Activated CD4-positive, alpha-beta T cell treated with anti-CD3 and anti-CD28 coated beads, Interleukin-2, amount 50 U/mL, for 16 hours (primary cell): ENCODE results near the gene MDFIC2.
"Not testable (repeated sequence)": the region's sequence is repeated elsewhere in the genome, so short reads cannot be mapped to it uniquely, and the experiment has no call there.

Experiments
- DNase-seq: peaks from one replicate; pipeline ENCODE4 v3.0.0-alpha.2; 2020

The MDFIC2 gene

DNA sequence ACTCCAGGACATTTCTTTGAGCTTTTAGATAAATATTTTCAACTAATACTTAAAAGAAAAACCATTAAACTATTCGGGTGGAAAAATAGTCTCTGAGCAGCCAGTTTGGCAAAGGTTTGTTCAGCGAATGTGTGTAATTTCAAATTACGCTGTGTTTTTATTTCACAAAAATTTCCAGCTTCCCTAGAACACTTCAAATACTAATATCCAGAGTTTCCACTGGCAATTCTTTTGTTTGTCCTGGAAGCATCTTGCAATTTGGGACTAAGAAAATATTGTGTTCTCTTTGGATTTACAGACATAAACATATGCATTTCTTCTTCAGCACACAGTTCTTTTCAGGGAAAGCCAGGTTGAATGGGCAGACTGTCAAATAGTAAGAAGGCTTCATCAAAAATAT lies 61.9 kb downstream of the MDFIC2 start:
- DNase-seq = no peak

DNA sequence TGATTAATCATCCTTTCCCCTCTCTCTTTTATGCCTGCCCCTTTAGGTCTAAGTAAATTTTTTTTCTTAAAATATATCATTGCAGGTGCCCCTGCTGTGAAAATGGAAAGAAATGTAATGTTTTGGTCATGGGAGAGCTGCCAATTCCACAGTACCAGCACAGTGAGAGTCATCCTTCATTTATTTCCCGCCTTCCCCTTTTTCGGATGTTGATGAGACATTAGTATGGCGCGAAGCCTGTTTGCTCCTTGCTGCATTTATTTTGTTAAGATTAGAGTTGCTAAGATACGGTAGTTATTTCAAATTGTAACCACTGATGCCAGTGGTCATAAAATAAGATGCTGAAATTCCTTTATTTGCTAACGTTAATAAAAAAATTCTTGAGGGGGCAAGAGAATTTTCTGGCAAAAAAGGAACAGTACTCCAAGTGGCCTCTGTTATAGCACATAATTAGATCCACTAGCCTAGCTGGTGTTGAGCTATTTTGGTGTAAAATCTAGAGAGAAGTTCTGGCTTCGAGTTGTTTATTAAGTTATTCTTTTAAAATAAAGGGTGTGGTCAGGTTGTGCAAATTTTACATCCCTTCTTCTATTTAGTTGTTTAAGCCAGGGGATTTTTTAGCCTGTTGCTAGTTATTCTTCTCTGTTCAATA lies 62.8 kb downstream of the MDFIC2 start:
- DNase-seq = no peak

DNA sequence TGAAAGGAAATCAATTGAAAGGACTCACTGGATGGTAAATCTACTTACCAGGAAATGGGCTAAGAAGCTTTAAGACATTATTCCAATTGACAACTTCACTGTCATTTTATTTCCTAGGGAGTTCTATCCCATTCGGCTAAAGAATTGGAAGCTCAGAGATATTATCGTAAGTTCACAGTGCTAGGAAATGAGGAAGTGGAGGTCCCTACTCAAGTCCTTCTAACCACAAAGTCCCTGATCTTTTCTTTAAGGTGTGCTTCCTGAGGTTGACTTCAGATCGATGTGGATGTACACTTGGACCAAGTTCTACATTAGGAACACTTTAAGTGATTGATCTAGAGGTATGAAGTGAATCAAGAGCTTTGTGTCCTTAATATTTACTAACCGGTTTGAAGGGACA lies 63.6 kb downstream of the MDFIC2 start:
- no peak for DNase-seq

DNA sequence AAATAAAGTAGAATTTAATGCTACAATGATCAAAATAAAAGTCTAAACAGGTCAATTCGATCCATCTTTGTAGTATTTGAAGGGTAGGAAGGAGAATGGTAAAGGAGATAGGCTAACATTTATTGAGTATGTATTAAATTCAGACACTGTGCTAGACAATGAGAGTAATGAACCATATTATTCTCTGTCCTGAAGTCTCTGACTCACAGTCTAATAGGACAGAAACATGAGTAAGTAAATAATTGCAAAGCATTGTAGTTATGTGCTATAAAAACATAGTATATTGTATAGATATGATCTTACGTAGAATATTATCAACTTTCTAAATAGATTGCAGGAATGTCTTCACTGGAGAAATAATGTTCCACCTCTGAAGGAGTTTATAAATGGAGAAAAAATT lies 64.5 kb downstream of the MDFIC2 start:
- DNase-seq = no peak

DNA sequence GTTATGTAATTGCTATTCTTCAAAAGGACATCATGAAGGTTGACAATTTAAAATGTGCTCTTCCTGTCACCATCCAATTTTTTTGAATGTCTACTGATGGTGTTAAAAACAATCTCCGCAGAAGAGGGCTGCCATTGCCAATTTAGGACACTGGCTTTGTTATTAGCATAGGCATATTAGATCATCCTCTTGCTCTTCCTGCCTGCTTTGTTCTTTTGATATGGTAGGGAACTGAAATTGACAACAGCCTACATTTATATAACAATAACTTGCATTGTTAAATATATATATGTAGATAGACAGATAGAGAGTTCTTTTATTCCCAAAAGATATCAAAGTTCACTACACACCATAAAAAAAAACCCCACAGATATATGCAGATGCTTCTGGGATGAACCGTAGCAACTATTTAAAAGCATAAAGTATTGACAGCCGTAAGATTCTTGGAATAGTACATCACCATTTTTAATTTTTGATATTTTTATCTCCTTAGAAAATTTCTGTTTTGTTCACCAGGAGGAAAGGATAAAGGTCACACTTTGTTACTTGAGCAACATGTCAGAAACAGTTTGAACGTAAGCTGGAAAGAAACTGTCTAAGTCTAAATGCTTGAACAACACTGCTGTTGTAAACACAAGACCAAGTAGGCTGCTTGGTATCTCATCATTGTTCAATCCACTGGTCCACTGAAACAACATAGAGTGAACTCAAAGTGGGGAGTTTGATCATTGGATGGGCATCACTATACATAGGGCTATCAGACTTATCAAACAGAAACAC lies 66.5 kb downstream of the MDFIC2 start:
- no peak for DNase-seq

DNA sequence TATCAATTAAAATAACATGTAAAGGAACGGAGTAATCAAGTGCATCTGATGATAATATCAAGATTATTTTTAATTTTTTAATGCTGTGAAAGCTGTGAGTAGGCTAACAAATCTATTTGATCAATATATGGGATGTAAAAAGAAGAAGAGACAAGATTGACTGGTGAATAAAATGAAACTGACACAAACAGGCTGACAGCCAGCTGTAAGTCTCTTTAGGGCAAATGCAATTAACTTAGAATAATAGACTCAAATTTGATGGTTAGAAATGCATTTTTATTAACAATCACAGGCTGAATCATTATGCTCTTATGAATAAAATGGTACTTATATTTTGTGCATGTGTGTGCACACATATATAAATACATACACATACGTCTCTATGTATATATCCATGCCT lies 68.0 kb downstream of the MDFIC2 start:
- no peak for DNase-seq

DNA sequence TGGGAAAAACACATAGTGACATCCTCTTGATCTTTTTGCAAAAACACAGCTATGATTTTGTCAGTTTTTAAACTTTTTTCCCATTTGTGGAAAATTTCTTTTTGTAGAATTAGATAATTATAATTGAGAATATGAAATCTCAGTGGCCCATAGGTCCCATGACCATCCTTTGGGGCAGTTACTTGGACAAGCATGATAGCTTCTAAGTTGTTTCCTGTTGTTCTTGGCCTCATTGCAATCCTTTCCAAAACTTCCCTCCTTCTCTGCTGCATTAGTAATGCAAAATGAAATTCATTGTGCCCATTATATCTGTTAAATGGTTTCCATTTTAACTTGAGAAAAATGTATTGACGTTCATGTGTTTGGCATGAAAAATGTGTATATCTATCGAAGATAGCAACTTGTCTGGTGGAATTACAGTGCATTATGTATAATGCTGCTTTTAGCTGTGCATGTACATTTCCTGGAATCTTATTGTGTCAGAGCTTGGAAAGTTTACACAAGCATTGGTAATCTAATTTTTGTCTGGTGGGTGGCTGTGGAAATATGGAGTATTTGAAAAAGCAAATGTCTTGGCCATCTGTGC lies 70.0 kb downstream of the MDFIC2 start:
- no peak for DNase-seq

DNA sequence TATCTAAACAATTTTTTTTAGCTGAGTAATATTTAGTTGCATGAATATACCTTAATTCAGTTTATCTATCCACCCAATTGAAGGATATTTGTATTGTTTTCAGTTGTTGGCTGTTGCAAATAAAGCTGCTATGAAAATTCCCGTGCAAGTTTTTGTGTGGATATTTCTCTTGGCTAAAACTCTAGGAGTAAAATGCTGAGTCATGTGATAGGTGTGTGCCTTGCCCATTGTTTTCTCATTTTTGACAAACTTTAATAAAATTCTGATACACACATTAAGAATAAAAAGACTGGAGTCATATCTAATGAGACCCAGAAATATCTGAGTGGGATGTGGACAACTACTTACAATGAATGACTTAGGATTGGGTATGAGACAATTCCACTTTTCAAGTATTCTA lies 78.6 kb downstream of the MDFIC2 start:
- no peak for DNase-seq

DNA sequence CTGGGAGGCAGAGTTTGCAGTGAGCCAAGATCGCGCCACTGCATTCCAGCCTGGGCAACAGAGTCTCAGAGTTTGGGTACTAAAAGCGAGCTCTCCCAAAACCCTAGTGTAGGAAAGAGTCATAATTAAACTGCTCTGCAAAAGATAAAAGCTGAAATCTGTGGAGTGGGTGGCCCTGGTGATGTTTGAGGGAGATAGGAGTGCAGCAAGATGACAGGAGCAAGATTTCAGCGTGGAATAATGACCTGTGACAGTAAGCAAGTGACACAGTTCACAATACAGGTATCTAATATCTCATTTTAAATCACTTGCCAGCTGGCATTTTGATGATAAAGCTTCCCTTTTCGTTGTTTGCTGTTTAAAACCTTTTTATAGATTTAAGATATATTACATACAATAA lies 79.3 kb downstream of the MDFIC2 start:
- DNase-seq = no peak

DNA sequence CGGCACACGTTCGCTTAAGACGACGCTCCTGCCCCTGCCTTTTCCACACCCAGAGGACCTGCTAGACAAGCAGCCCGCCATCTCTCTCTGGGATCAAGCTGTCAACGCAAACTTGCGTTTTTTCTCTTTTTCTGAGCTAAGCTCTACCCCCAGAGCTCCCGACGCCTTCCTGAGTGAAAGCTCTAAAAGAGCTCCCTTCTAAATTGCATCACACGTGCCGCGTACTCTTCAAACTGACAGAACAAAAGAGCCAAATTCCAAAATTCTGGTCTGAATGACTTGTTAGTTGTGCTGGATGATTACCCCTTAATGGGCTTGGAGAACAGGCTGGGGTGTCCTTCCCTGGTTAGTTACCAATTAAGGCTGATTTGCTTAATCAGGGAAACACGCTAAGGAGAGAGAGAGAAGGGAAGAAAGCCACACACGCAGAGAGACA lies 81.2 kb downstream of the MDFIC2 start:
- DNase-seq = no peak

DNA sequence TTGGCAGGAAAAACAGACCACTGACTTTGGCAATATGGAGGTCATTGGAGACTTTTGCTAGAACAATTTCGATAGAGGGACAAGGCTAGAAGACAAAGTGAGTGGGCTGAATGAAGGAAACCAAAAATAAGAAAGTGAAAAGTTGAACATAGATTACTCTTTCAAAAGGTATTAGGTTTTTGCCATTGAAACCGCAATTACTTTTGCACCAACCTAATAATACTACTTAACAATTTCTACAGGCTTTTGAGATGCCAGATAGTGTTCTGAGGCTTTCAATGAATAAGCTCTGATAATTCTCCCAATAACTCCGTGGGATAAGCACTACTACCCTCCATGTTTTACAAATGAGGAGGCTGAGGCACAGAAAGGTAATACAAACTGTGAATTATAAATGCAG lies 85.0 kb downstream of the MDFIC2 start:
- no peak for DNase-seq

DNA sequence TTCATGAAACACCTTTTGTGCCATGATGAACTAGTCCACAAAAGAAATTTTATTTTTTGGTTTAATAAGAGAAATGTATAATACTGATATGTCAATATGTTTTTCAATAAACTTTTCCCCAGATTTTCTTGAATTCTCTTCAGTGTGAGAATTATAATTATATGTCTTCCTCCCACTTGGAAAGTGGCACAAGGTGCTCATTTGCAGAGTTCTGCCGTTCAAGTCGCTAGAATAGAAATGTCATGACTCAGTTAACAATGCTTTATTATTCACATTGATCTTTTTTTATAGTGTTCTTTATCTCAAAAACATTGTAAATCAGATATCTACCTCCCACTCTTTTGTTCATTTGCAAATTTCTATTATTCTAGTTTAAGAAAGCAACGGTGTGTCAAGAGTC lies 87.3 kb downstream of the MDFIC2 start:
- no peak for DNase-seq

DNA sequence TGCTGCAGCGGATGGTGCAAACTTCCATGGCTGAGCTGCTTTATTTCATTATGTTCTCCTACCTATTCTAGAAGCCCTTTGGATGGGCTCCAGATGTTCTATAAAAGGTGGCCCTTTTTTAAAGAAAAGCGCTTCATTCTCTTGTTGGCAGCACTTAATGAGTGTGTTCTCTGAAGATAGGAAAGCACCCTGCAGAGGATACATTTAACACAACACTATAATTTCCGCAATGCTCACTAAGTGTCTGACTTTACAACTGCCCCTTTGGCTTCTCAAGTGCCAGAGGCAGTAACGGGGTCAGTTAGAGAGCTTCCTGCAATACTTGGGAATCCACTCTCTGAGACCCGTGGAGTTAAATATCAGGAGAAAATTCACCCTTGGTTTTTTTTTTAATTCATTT lies 88.1 kb downstream of the MDFIC2 start:
- no peak for DNase-seq

DNA sequence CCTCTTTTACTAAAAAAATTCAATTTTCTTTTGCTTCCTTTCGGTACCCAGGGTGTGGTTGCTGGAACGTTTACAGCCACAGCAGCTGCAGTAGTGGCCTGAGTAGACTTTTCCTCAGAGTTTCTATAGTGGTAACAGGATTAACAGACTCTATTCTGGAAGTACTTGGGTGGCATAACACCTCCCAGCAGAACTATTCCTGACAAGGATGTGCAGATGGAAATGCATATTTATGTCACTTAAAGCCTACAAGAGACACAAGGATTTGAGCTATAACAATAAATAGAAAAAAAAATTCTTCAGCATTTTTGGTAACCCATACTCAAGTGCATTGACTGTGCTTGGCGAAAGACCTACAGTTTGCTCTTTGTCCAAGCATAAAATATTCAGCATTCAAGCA lies 94.0 kb downstream of the MDFIC2 start:
- no peak for DNase-seq

DNA sequence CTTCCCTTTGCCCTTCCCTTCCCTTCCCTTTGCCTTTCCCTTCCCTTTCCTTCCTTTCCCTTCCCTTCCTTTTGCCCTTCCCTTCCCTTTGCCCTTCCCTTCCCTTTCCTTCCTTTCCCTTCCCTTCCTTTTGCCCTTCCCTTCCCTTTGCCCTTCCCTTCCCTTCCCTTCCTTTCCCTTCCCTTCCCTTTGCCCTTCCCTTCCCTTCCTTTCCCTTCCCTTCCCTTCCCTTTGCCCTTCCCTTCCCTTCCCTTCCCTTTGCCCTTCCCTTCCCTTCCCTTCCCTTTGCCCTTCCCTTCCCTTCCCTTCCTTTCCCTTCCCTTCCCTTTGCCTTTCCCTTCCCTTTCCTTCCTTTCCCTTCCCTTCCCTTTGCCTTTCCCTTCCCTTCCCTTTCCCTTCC lies 101.2 kb downstream of the MDFIC2 start:
- DNase-seq = not testable (repeated sequence)

DNA sequence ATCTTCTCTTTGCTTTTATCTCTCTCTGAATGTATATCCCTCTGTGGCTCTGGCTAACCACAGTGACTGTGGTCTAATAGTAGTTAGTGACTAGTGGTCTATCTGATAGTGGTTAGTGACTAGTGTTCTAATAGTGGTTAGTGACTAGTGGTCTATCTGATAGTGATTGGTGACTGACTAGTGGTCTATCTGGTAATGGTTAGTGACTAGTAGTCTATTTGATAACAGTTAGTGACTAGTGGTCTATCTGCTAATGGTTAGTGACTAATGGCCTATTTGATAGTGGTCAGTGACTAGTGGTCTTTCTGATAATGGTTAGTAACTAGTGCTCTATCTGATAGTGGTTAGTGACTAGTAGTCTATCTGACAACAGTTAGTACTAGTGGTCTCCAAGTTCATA lies 110.5 kb downstream of the MDFIC2 start:
- no peak for DNase-seq

DNA sequence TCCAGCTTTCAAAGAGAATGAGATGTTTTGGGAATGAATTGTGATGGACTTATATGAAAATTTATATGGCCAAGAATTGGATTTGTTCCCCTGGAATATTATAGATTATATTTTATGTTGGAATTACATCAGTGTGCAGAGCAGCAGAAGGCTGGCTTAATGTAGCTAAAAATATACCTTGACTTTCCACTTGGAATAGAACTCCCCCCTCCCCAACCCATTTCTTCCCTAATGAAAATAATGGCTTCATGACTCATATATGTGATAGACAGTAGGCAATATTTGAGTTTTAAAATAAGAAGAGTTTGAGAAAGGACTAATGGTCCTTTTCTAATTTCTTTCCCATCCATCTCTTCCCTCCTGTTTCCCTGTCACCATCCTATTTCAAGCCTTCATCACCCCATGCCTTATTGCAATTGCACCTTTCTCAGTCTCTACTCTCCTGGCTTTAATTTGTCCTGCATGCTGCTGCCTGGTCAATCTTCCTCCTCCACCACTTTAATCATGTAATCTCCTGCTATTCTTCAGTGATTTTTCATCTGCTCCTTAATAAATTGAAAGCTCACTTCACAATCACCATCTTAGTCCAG lies 122.5 kb downstream of the MDFIC2 start:
- DNase-seq = no peak

DNA sequence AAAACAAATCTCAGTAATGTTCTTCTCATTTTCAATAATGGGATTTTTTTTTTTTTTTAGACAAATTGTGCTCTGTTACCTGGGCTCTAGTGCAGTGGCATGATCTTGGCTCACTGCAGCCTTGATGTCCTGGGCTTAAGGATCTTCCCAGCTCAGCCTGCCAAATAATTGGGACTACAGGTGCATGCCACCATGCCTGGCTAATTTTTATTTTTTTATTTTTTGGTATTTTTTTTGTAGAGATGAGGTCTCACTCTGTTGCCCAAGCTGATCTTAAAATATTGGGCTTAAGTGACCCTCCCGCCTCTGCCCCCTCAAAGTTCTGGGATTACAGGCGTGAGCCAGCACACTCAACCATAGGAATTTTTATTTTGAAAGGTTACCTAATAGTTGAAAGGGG lies 126.2 kb downstream of the MDFIC2 start:
- DNase-seq = no peak

DNA sequence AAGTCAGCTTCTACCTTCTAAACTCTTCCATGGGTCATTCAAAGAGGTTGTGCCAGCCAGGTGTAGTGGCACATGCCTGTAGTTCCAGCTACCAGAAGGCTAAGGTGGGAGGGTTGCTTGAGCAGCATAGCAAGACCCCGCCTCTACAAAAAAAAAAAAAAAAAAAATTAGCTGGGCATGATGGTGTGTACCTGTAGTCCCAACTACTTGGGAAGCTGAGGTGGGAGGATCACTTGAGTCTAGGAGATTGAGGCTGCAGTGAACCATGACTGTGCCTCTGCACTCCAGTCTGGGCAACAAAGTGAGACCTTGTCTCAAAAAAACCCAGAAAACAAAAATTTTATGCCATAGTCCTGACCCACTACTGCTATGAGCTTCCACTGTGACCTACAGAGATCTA lies 126.8 kb downstream of the MDFIC2 start:
- no peak for DNase-seq

DNA sequence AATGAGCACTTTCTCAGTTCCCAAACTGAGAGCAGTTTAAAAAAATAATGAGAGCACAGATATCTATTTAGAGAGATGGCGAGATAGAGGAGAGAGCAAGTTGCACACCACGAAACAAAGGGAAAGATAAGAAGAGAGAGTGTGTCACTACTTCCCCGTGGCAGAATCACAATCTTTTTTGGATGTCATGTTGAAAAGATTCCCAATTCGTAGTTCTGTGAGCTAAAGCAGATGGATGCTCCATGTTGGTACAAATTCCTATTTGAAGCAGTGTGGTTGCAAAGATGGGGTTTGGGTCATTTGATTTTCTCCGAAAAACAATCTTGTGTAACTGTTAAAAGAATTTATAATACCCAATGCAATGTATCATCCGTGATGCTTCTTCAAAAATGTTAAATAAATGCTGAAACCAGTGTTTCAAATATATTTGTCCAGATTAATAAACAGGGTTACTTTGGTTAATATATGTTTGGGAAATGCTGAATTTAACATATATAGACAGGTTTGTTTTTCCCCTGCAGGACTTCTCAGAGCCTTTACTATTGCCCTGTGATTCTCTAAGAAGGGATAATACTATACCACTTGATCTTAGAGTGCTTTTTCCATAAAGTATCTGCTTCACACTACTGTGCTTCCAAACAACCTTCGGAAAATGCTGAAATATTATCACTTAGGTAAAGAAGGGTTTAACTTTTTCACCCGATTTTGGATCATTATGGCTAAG lies 128.5 kb downstream of the MDFIC2 start:
- no peak for DNase-seq

DNA sequence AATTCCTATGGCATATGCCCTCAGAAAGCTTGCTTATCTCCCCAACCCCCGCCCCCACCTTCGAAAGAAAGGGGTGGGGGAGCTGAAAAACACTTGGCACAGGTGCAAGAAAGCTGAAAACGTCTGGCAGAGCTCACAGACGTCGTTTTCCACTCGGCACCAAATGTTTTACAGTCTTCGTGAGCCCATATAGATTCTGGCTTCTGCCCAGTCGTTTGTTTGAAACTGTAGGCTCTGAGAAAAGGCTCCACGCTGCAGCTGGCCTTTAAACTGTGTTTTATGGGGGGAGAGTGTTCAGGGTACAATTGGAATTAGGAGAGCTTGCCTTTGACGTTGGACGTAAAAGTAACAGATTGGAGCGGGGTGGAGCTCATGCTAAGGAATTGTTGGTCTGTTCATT lies 130.3 kb downstream of the MDFIC2 start:
- no peak for DNase-seq

DNA sequence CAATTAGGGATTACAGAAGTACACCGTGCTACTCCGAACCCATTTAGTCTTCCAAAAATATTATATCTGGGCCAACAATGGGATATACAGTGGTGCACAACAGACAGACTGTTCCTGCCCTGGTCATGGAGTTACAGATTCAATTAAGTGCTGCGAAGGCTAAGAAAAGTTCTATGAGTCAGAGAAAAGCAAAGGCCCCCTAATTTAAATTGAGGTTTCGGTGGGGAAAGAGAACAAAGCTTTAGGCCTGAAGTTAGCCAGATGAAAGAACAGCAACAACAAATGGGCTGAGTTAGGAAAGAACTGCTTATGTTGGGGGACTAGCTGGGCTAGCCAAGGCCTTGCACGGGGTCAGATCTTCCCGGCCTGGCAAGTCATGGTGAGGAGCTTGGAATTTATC lies 131.8 kb downstream of the MDFIC2 start:
- no peak for DNase-seq

DNA sequence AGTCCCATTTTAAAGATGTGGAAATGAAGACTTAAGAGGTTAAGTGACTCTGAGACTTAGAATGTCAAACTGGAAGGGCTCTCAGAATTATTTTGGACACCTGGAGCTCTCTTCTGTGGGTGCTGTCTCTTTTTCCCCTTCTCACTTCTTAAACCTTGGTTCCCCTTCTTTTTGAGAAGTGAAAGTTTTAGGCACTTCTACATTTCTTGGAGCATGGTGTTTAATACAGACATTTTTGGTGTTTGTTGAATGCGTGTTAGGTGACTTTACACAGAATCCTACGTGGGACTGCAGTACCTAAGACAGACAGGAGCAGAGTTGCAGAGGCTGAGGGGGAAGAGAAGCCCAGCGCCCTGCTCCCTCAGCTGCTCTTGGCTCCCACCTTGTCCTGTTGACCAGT lies 133.3 kb downstream of the MDFIC2 start:
- DNase-seq = no peak
